ENCODE data around the gene BHMT2.

GRCh38 chr5:79032031-79032695 lies 37.4 kb upstream of the BHMT2 start:
- TF ChIP-seq, protein P1, sequence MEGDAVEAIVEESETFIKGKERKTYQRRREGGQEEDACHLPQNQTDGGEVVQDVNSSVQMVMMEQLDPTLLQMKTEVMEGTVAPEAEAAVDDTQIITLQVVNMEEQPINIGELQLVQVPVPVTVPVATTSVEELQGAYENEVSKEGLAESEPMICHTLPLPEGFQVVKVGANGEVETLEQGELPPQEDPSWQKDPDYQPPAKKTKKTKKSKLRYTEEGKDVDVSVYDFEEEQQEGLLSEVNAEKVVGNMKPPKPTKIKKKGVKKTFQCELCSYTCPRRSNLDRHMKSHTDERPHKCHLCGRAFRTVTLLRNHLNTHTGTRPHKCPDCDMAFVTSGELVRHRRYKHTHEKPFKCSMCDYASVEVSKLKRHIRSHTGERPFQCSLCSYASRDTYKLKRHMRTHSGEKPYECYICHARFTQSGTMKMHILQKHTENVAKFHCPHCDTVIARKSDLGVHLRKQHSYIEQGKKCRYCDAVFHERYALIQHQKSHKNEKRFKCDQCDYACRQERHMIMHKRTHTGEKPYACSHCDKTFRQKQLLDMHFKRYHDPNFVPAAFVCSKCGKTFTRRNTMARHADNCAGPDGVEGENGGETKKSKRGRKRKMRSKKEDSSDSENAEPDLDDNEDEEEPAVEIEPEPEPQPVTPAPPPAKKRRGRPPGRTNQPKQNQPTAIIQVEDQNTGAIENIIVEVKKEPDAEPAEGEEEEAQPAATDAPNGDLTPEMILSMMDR (conservative IDR thresholded peaks at IDR 0.05; ENCODE audit: low read depth in 2 of 2) = no peak
- no peak for TF ChIP-seq NANOG (IDR thresholded peaks at IDR 0.05; ENCODE audit: borderline replicate concordance)
- TF ChIP-seq EZH2phosphoT487 (IDR thresholded peaks at IDR 0.05; ENCODE audit: unreplicated experiment) = no peak
- no peak for TF ChIP-seq CREB1 (CRISPR knock-in tag; IDR thresholded peaks at IDR 0.05; ENCODE audit: low read depth)
- no peak for TF ChIP-seq EZH2 (IDR thresholded peaks at IDR 0.05; ENCODE audit: low read depth, unreplicated experiment)
- TF ChIP-seq, protein P2, sequence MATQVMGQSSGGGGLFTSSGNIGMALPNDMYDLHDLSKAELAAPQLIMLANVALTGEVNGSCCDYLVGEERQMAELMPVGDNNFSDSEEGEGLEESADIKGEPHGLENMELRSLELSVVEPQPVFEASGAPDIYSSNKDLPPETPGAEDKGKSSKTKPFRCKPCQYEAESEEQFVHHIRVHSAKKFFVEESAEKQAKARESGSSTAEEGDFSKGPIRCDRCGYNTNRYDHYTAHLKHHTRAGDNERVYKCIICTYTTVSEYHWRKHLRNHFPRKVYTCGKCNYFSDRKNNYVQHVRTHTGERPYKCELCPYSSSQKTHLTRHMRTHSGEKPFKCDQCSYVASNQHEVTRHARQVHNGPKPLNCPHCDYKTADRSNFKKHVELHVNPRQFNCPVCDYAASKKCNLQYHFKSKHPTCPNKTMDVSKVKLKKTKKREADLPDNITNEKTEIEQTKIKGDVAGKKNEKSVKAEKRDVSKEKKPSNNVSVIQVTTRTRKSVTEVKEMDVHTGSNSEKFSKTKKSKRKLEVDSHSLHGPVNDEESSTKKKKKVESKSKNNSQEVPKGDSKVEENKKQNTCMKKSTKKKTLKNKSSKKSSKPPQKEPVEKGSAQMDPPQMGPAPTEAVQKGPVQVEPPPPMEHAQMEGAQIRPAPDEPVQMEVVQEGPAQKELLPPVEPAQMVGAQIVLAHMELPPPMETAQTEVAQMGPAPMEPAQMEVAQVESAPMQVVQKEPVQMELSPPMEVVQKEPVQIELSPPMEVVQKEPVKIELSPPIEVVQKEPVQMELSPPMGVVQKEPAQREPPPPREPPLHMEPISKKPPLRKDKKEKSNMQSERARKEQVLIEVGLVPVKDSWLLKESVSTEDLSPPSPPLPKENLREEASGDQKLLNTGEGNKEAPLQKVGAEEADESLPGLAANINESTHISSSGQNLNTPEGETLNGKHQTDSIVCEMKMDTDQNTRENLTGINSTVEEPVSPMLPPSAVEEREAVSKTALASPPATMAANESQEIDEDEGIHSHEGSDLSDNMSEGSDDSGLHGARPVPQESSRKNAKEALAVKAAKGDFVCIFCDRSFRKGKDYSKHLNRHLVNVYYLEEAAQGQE (IDR thresholded peaks at IDR 0.05; ENCODE audit: unreplicated experiment) = no peak
- TF ChIP-seq ETS1 (IDR thresholded peaks at IDR 0.05) = no peak
- TF ChIP-seq POLR2AphosphoS5 (IDR thresholded peaks at IDR 0.05; ENCODE audit: low read depth) = no peak
- TF ChIP-seq STAT1 (IDR thresholded peaks at IDR 0.05; ENCODE audit: unreplicated experiment) = no peak
- TF ChIP-seq JUNB (IDR thresholded peaks at IDR 0.05; ENCODE audit: unreplicated experiment) = no peak
